Psoas muscle (tissue), 8 donors: ENCODE data around the gene COPS2. TPM values are rescaled to one million over a fixed set of nuclear protein-coding genes. Genes with fewer than 3 reads are reported as not detected.

Experiments
- ATAC-seq, 4 donors: fragments of 200-7000 bp; cut with Tn5 transposase; one replicate each; pipeline ENCODE4 v1.9.1; 2020; ENCODE audit warnings: moderate library complexity in 3 of 4, mild to moderate bottlenecking in 2 of 4
- DNase-seq, 2 donors: peaks; one replicate each; pipeline ENCODE4 v3.0.0-alpha.2; 2020
- H3K27ac ChIP-seq: fragments of 200-600 bp; one replicate; pipeline ENCODE4 v1.8.0; 2022
- H3K27me3 ChIP-seq, 3 donors: fragments of 200-600 bp in 1 of 3; one replicate each; pipeline versions ENCODE4 v1.6.1 to v1.8.0; 2013 to 2022; ENCODE audit warnings: low read length in 2 of 3, mild to moderate bottlenecking in 2 of 3, moderate library complexity in 1 of 3; ENCODE audit not compliant: insufficient read depth in 3 of 3
- H3K36me3 ChIP-seq, 2 donors: fragments of 200-600 bp in 1 of 2; one replicate each; pipeline versions ENCODE4 v1.6.1 to v1.8.0; 2013 to 2022; ENCODE audit warnings: low read depth in 1 of 2, mild to moderate bottlenecking in 1 of 2, moderate library complexity in 1 of 2; ENCODE audit not compliant: insufficient read depth in 1 of 2
- H3K4me1 ChIP-seq: fragments of 200-600 bp; one replicate; pipeline ENCODE4 v1.8.0; 2022
- H3K4me3 ChIP-seq: fragments of 200-600 bp; one replicate; pipeline ENCODE4 v1.8.0; 2022; ENCODE audit warnings: mild to moderate bottlenecking
- H3K9me3 ChIP-seq: fragments of 200-600 bp; one replicate; pipeline ENCODE4 v1.8.0; 2022
- WGBS, 3 donors: extraction: QIAGEN DNeasy Blood & Tissue Kit; methylation state at CpG; one replicate each; pipeline versions ENCODE4 v1.1.6 to v1.1.7; 2013; 5-methylcytosine and 5-hydroxymethylcytosine counted together
- intact Hi-C, 2 donors: fragments of 100-400 bp; cut with DNase I; formaldehyde crosslinking; loops; one replicate each; pipeline versions ENCODE4 v1.11.0 to v1.14.2; 2022
- polyA plus RNA-seq, 3 donors: library from polyadenylated mRNA; stranded (reverse); fragments of 200-250 nt; gene quantifications; one replicate each; pipeline ENCODE4 v1.2.3, GENCODE V29; 2013
- total RNA-seq, 4 donors: library from RNA; stranded (reverse); fragmentation: NEBNext Ultra II Directional in 2 of 4; extraction: Animal tissue kit (Norgen Biotek cat#: 25700) in 2 of 4; gene quantifications; one replicate each; pipeline versions ENCODE4 v1.2.1 to v1.2.4, GENCODE V29; 2021 to 2023
- TF ChIP-seq, protein P1 (sequence below): fragments of 200-600 bp; IDR thresholded peaks from one replicate; pipeline ENCODE4 v1.8.0; 2022; ENCODE audit warnings: antibody characterized with exemption
- donor health status: healthy with polysubstance abuse.
- donor health status: DM: no; HTN: no; CAD: no; lungs with moderate emphysema.
- donor health status: Bipolar disorder and iron deficiency.
- donor health status: healthy.
- donor health status: DM: yes; HTN: yes; CAD: no.
- donor health status: DM: no; HTN: no; CAD: no.
- donor health status: DM: no; HTN: no; CAD: no.
- donor health status: DM: yes; HTN: yes; CAD: no.

The COPS2 gene
- total and polyA plus RNA-seq, 7 donors, result 95.6 to 243 (median 130) TPM

DNA sequence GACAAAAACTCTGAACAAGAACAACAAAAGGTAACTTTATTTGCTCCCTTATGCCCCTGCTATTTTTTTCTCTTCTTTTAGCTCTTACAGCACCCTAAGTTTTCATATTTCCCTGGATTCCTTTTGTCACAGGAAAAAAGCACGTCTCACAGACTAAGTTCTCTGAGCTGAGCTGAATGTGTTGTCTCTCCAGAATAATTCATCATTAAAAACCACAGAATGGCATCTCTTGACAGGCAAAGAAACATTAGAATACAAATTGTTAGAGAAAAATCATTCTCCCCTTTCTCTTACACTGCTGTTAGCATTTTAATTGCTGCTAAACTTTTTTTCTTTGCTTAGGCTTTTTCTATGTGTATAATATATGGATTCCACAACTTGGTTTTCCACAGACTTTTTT is 60.5 kb downstream of the COPS2 start:
- Histone ChIP-seq H3K36me3 (no peaks in the 10 kb centered on the region), H3K4me1 (no peaks in the 10 kb centered on the region), H3K27me3 (no peaks in the 10 kb centered on the region), H3K9me3 (no peaks in the 10 kb centered on the region), H3K27ac (no peak overlapping the region), H3K4me3 (no peak overlapping the region)
- TF ChIP-seq, protein P1, sequence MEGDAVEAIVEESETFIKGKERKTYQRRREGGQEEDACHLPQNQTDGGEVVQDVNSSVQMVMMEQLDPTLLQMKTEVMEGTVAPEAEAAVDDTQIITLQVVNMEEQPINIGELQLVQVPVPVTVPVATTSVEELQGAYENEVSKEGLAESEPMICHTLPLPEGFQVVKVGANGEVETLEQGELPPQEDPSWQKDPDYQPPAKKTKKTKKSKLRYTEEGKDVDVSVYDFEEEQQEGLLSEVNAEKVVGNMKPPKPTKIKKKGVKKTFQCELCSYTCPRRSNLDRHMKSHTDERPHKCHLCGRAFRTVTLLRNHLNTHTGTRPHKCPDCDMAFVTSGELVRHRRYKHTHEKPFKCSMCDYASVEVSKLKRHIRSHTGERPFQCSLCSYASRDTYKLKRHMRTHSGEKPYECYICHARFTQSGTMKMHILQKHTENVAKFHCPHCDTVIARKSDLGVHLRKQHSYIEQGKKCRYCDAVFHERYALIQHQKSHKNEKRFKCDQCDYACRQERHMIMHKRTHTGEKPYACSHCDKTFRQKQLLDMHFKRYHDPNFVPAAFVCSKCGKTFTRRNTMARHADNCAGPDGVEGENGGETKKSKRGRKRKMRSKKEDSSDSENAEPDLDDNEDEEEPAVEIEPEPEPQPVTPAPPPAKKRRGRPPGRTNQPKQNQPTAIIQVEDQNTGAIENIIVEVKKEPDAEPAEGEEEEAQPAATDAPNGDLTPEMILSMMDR, result no peak
- DNase-seq, result no peak
- ATAC-seq, result no peak
- 72 to 73% (median 72%) methylated on average over 1 of the region's 1 CpG for WGBS, 3 donors
- intact Hi-C loops, result no loop called here

DNA sequence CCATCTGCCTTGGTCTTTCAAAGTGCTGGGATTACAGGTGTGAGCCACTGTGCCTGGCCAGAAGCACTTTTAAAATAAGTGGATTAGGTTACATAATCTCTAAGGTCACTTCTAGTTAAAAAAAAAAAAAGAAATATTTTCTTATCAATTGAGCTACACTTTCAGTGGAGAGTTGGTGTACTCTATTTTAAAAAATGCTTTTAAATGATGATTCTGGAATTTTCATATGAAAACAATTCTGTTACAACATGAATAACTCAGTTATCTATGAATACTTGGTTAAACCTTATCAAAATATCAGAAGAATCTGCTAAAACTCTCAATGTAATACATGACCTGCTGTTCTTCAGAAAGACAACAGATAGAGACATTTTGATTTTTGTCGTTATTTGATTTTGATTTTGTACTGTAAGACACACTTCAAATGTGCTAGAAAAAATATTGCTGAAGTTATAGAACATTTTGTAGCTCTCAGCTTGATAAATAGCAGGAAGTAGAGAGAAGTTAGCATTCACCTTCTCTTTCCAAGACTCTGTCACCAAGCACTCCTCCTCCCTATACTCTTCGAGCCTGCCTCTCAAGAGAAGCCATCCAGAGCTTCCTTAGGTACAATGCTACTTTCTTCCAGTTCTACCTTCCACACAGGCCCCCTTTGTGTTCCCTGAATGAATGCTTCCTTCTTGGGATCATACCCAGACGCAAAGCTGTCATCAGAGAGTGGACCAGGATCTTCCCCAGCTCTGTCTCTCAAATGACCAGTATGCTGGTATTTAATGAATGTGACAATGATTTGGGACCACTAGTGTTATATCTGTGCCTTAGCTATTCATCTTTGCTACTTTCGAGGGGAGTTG is 61.9 kb downstream of the COPS2 start:
- DNase-seq (no peak), ATAC-seq (no peak)
- no peak overlapping the region for H3K4me3 ChIP-seq
- WGBS, 3 donors, result 89 to 92% (median 90%) methylated on average over 4 of the region's 4 CpGs
- TF ChIP-seq, protein P1, result no peak
- H3K9me3 ChIP-seq, result no peaks in the 10 kb centered on the region
- no peaks in the 10 kb centered on the region for H3K27me3 ChIP-seq
- no peaks in the 10 kb centered on the region for H3K4me1 ChIP-seq
- H3K36me3 ChIP-seq, result no peaks in the 10 kb centered on the region
- intact Hi-C loops, result no loop called here
- no peak overlapping the region for H3K27ac ChIP-seq

DNA sequence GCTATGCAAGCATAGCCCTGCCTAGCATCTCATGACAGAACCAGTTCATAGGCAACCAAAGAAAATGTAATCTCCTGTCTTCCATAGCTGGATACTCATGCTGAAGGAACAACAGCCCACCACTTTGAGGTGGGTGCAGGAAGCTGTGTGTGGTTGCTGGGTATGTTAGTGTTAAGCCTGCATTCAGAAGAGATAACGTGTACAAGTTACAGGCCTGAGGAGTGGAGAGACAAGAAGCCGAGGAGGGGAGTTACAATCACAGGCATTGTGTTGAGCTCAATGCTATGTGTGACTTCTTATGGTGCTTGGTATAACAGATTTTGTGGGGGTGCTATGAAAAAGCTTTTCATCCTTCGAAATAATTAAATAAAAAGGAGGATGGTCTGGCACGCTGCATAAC is 66.4 kb downstream of the COPS2 start:
- H3K4me3 ChIP-seq, result no peak overlapping the region
- no peaks in the 10 kb centered on the region for H3K4me1 ChIP-seq
- H3K27ac ChIP-seq, result no peak overlapping the region
- H3K36me3 ChIP-seq, result no peaks in the 10 kb centered on the region
- intact Hi-C loops, result no loop called here
- no peak for DNase-seq
- no peak for ATAC-seq
- WGBS, 3 donors, result 82 to 89% (median 88%) methylated on average over 4 of the region's 4 CpGs
- TF ChIP-seq, protein P1, result no peak
- H3K27me3 ChIP-seq, result no peaks in the 10 kb centered on the region
- H3K9me3 ChIP-seq, result no peaks in the 10 kb centered on the region

DNA sequence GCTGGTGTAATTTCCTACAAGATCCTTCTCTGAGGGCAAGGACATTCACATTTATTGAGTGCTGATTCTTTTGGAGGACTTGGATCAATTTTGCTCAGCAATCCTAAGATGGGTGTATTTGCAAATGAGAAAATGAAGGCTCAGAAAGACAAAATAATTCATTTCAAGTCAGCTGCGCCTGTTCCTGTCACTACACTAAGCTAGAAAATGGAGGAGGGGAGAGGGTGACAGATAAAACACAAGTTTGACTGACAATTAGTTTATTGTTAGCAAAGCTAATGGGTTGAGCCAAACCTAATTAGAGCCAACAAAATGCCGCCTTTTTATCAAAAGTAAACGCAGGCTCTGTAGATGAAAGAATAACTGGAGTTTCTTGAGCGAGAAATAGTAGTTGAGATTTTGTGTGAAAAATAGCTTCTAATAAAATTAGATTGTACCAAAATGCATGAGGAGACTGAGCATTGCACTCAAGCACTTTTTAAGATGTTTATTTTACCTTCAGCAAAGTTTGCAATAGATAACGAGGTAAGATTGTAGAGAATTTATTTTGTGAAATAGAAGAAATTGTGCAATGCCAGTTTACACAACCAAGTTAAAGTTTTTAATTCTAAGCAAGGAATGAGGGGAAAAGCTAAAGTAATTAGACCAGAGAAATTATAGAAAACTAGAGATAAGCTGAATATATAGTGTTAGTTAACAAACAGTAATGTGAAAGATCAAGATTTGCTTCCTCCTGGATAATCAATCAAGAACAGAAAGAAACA is 69.5 kb downstream of the COPS2 start:
- Histone ChIP-seq H3K36me3 (no peaks in the 10 kb centered on the region), H3K27me3 (no peaks in the 10 kb centered on the region), H3K4me1 (no peaks in the 10 kb centered on the region), H3K27ac (no peak overlapping the region), H3K4me3 (no peak overlapping the region), H3K9me3 (no peaks in the 10 kb centered on the region)
- DNase-seq, result no peak
- intact Hi-C loops, result no loop called here
- 89 to 91% (median 89%) methylated on average over 5 of the region's 5 CpGs for WGBS, 3 donors
- TF ChIP-seq, protein P1, result no peak
- no peak for ATAC-seq
